ENCODE results near the gene SLC39A9. TPM values are rescaled to one million over a fixed set of nuclear protein-coding genes. Genes with fewer than 3 reads are reported as not detected.

Gene SLC39A9
- total and polyA plus RNA-seq, 4 donors, result 28.7 to 140 (median 43.1) TPM

- H3K36me3 ChIP-seq (ENCODE audit: control insufficient read depth in 4 of 4, insufficient read depth in 3 of 4, low read depth in 1 of 4, low read length in 3 of 4), result peaks cover 4 to 14% (median 9%) of the 10 kb centered on the region in 4 donors
These were observed 30.0 kb downstream of the SLC39A9 start for GRCh38 chr14:69428289-69428998.

GRCh38 chr14:69429643-69430042, 31.2 kb downstream of the SLC39A9 start:
- Histone ChIP-seq H3K9me3 (ENCODE audit: control insufficient read depth in 4 of 4, low read length in 3 of 4) (no peaks in the 10 kb centered on the region), H3K27me3 (ENCODE audit: control insufficient read depth in 4 of 4, insufficient read depth in 4 of 4, low read length in 3 of 4) (no peaks in the 10 kb centered on the region), H3K9ac (ENCODE audit: low read depth in 1 of 2, low read length in 2 of 2) (no peak overlapping the region), H3K36me3 (ENCODE audit: control insufficient read depth in 4 of 4, insufficient read depth in 3 of 4, low read depth in 1 of 4, low read length in 3 of 4) (peaks cover 2 to 12% (median 8%) of the 10 kb centered on the region in 4 donors), H3K4me1 (ENCODE audit: control insufficient read depth in 4 of 4, insufficient read depth in 4 of 4, low read length in 3 of 4) (peaks cover 0 to 7% (median 1%) of the 10 kb centered on the region in 4 donors), H3K27ac (ENCODE audit: low read depth in 1 of 2, low read length in 2 of 2) (no peak overlapping the region), H3K4me3 (ENCODE audit: low read depth in 1 of 3, low read length in 3 of 3) (no peak overlapping the region)
- no peak for DNase-seq (ENCODE audit: low spot score)
- TF ChIP-seq GABPA (IDR thresholded peaks at IDR 0.05 in 1 of 2, conservative IDR thresholded peaks at IDR 0.05 in 1 of 2), result no peak
- no peak for TF ChIP-seq FOXA2 (IDR thresholded peaks at IDR 0.05)
- no peak for TF ChIP-seq RAD21 (IDR thresholded peaks at IDR 0.05)
- no peak for TF ChIP-seq FOXA1 (IDR thresholded peaks at IDR 0.05)
- TF ChIP-seq MAX (IDR thresholded peaks at IDR 0.05), result no peak
- no peak for TF ChIP-seq SP1 (IDR thresholded peaks at IDR 0.05)
- no peak for TF ChIP-seq REST (IDR thresholded peaks at IDR 0.05)
- TF ChIP-seq HNF4A (conservative IDR thresholded peaks at IDR 0.05), result no peak
- TF ChIP-seq EGR1 (IDR thresholded peaks at IDR 0.05; ENCODE audit: low read depth in 2 of 2), result no peak
- TF ChIP-seq TAF1 (conservative IDR thresholded peaks at IDR 0.05), result no peak
- TF ChIP-seq HNF4G (IDR thresholded peaks at IDR 0.05), result no peak
- no peak for TF ChIP-seq ATF3 (IDR thresholded peaks at IDR 0.05)
- TF ChIP-seq CTCF (IDR thresholded peaks at IDR 0.05; ENCODE audit: low read depth, low read length, missing input control), result no peak
- TF ChIP-seq RXRA (IDR thresholded peaks at IDR 0.05), result no peak
- TF ChIP-seq YY1 (IDR thresholded peaks at IDR 0.05), result no peak

More at GRCh38 chr14:69428289-69428998, 30.0 kb downstream of the SLC39A9 start:
- WGBS, result 86% methylated on average over 6 of the region's 6 CpGs
- TF ChIP-seq ATF3 (IDR thresholded peaks at IDR 0.05), result no peak
- TF ChIP-seq FOXA1 (IDR thresholded peaks at IDR 0.05), result no peak
- peak in 1 of 2 donors; percentile 7 for TF ChIP-seq RXRA (IDR thresholded peaks at IDR 0.05)
- TF ChIP-seq YY1 (IDR thresholded peaks at IDR 0.05), result peak; percentile 39
- no peak for TF ChIP-seq JUND (IDR thresholded peaks at IDR 0.05)
- TF ChIP-seq CTCF (IDR thresholded peaks at IDR 0.05; ENCODE audit: low read depth, low read length, missing input control), result no peak
- peak in 1 of 2 donors; percentile 45 for TF ChIP-seq HNF4A (conservative IDR thresholded peaks at IDR 0.05)
- no peak for TF ChIP-seq RAD21 (IDR thresholded peaks at IDR 0.05)
- TF ChIP-seq NR2F2 (IDR thresholded peaks at IDR 0.05), result no peak
- Histone ChIP-seq H3K9ac (ENCODE audit: low read depth in 1 of 2, low read length in 2 of 2) (no peak overlapping the region), H3K9me3 (ENCODE audit: control insufficient read depth in 4 of 4, low read length in 3 of 4) (no peaks in the 10 kb centered on the region), H3K4me1 (ENCODE audit: control insufficient read depth in 4 of 4, insufficient read depth in 4 of 4, low read length in 3 of 4) (peaks cover 0 to 7% (median 1%) of the 10 kb centered on the region in 4 donors), H3K4me3 (ENCODE audit: low read depth in 1 of 3, low read length in 3 of 3) (no peak overlapping the region), H3K27ac (ENCODE audit: low read depth in 1 of 2, low read length in 2 of 2) (no peak overlapping the region), H3K27me3 (ENCODE audit: control insufficient read depth in 4 of 4, insufficient read depth in 4 of 4, low read length in 3 of 4) (no peaks in the 10 kb centered on the region)
- DNase-seq (ENCODE audit: low spot score), result no peak

Measured in liver (tissue), 9 donors.